ENCODE measurements around the gene RABL3. TPM values are rescaled to one million over a fixed set of nuclear protein-coding genes. Genes with fewer than 3 reads are reported as not detected.

The RABL3 gene
- total and polyA plus RNA-seq, 10 donors = 4.3 to 24.0 (median 15.9) TPM

DNA sequence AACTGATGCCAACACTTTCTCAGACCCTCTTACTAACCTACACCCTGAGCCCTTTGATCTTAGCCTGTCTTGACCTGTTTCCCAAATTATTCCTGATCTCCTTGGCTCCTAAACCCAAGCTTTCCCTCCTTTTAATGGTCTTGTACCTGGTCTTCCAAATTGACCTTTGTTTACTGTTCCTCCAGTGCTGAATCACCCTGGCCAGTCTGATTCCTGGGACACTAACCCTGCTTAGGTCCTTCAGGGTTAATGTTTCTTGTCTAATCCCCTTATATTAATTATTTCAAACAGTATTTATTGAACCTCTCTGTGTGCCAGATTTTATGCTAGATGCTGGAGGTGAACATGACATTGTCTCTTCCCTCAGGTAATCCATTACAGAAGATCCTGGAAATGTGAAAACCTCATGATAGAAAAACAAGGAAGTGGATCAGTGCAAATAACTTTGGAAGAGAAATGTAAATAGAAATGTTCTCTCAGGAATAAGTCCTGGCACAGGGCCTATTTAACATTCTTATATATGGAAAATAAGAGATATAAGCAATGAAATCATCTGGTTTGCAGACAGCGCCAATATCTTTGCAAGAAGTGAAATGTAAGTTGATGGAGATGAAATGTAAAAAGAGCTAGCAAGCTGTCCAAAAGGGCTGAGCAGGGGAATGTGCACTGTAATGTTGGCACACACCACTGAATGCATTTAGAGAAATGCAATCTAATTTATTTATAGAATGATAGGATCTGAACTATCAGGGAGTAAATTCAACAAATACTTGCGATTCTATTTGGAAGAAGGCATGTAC is 81.0 kb downstream of the RABL3 start:
- intact Hi-C loops (cut with DNase I; ENCODE audit: low total_unique reads) = no loop called here
- DNase-seq = no peak
- WGBS, 5 donors = 35 to 70% (median 42%) methylated on average over 2 of the region's 2 CpGs

DNA sequence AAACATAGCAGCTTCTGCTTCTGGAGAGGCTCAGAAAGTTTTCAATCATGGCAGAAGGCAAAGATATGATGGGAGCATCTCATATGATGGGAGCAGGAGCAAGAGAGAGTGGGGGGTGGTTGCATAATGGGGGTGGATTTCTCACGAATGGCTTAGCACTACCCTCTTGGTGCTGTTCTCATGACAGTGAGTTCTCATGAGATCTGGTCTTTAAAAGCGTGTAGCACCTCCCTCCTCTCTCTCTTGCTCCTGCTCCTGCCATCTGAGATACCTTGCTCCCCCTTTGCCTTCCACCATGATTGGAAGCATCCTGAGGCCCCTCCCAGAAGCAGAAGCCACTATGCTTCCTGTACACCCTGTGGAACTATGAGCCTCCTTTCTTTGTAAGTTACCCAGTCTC is 82.5 kb downstream of the RABL3 start:
- Histone ChIP-seq H3K36me3 (no peaks in the 10 kb centered on the region), H3K27me3 (replicated peaks in 1 of 7) (no peaks in the 10 kb centered on the region), H3K4me1 (peaks cover 0 to 5% (median 0%) of the 10 kb centered on the region in 6 donors), H3K4me3 (no peak overlapping the region), H3K27ac (no peak overlapping the region), H3K9me3 (no peaks in the 10 kb centered on the region)
- TF ChIP-seq POLR2A (IDR thresholded peaks at IDR 0.05) (no peak), POLR2AphosphoS5 (IDR thresholded peaks at IDR 0.05) (no peak)
- TF ChIP-seq, protein P1, sequence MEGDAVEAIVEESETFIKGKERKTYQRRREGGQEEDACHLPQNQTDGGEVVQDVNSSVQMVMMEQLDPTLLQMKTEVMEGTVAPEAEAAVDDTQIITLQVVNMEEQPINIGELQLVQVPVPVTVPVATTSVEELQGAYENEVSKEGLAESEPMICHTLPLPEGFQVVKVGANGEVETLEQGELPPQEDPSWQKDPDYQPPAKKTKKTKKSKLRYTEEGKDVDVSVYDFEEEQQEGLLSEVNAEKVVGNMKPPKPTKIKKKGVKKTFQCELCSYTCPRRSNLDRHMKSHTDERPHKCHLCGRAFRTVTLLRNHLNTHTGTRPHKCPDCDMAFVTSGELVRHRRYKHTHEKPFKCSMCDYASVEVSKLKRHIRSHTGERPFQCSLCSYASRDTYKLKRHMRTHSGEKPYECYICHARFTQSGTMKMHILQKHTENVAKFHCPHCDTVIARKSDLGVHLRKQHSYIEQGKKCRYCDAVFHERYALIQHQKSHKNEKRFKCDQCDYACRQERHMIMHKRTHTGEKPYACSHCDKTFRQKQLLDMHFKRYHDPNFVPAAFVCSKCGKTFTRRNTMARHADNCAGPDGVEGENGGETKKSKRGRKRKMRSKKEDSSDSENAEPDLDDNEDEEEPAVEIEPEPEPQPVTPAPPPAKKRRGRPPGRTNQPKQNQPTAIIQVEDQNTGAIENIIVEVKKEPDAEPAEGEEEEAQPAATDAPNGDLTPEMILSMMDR (IDR thresholded peaks at IDR 0.05 in 8 of 11, conservative IDR thresholded peaks at IDR 0.05 in 3 of 11) = no peak
- intact Hi-C loops (cut with DNase I; ENCODE audit: low total_unique reads) = no loop called here
- DNase-seq = no peak
- 84 to 93% (median 89%) methylated on average over 2 of the region's 2 CpGs for WGBS, 5 donors

More for the DNA sequence above, 81.0 kb downstream of the RABL3 start:
- H3K27ac ChIP-seq = no peak overlapping the region
- no peak for TF ChIP-seq POLR2AphosphoS5 (IDR thresholded peaks at IDR 0.05)
- no peak for TF ChIP-seq POLR2A (IDR thresholded peaks at IDR 0.05)
- TF ChIP-seq, protein P1 (IDR thresholded peaks at IDR 0.05 in 8 of 11, conservative IDR thresholded peaks at IDR 0.05 in 3 of 11) = no peak
- H3K36me3 ChIP-seq = no peaks in the 10 kb centered on the region
- H3K9me3 ChIP-seq = no peaks in the 10 kb centered on the region
- H3K4me3 ChIP-seq = no peak overlapping the region
- H3K4me1 ChIP-seq = peaks cover 0 to 5% (median 0%) of the 10 kb centered on the region in 6 donors
- H3K27me3 ChIP-seq (replicated peaks in 1 of 7) = no peaks in the 10 kb centered on the region

DNA sequence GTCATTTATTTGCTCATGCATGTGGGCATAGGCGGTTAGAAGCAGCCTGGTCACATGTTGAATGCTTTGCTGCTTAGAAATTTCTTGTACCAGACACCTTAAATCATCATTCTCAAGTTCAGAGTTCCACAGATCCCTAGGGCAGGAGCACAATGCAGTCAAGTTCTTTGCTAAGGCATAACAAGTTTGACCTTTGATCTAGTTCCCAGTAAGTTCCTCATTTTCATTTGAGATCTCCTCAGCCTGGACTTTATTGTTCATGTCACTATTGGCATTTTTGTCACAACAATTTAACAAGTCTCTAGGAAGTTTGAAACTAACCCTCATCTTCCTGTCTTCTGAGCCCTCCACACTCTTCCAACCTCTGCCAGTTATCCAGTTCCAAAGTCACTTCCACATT is 83.0 kb downstream of the RABL3 start:
- no peak for DNase-seq
- 81 to 96% (median 86%) methylated on average over 1 of the region's 1 CpG for WGBS, 5 donors
- Histone ChIP-seq H3K36me3 (no peaks in the 10 kb centered on the region), H3K9me3 (no peaks in the 10 kb centered on the region), H3K27ac (no peak overlapping the region), H3K27me3 (replicated peaks in 1 of 7) (no peaks in the 10 kb centered on the region), H3K4me3 (no peak overlapping the region), H3K4me1 (peaks cover 0 to 5% (median 0%) of the 10 kb centered on the region in 6 donors)
- intact Hi-C loops (cut with DNase I; ENCODE audit: low total_unique reads) = no loop called here
- TF ChIP-seq POLR2AphosphoS5 (IDR thresholded peaks at IDR 0.05) (no peak), POLR2A (IDR thresholded peaks at IDR 0.05) (no peak)
- TF ChIP-seq, protein P1 (IDR thresholded peaks at IDR 0.05 in 8 of 11, conservative IDR thresholded peaks at IDR 0.05 in 3 of 11) = no peak

DNA sequence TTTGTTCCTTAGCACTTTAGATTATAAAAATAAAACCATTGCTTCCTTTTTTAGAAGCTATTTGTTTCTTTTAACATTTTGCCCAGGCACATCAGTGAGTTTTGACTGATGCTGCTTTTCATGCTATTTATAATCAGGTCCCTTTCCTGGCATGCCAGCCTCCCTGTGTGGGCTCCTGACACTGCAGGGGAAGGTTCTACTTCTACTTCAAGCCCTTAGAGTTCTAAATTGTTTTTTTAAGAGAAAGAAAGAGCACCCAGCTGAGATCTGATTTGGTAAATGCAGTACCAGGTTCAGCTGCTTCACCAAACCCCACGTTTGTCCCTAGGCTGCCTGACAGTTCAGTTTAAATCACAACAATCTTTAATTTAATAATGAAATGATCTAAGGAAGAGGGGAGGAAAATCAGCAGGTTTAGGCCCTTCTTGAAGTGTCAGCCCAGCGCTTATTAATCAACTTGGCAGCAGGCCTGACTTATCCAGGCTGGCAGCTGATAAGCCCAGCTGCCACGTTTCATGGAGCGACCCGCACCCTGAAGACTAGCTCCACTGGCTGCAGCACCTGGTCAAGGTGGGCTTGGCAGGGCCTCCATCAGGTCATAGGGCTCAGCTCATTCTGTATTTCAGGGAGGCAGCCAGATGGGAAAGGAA is 89.3 kb downstream of the RABL3 start:
- 83 to 89% (median 88%) methylated on average over 5 of the region's 5 CpGs for WGBS, 5 donors
- DNase-seq = no peak

More for the DNA sequence above, 89.3 kb downstream of the RABL3 start:
- Histone ChIP-seq H3K9me3 (no peaks in the 10 kb centered on the region), H3K4me3 (no peak overlapping the region), H3K4me1 (no peaks in the 10 kb centered on the region), H3K36me3 (no peaks in the 10 kb centered on the region), H3K27ac (no peak overlapping the region), H3K27me3 (replicated peaks in 1 of 7) (no peaks in the 10 kb centered on the region)
- intact Hi-C loops (cut with DNase I; ENCODE audit: low total_unique reads) = no loop called here
- TF ChIP-seq, protein P1 (IDR thresholded peaks at IDR 0.05 in 8 of 11, conservative IDR thresholded peaks at IDR 0.05 in 3 of 11) = no peak
- no peak for TF ChIP-seq POLR2AphosphoS5 (IDR thresholded peaks at IDR 0.05)
- TF ChIP-seq POLR2A (IDR thresholded peaks at IDR 0.05) = no peak
